ENCODE results near the gene STAT5A.

The STAT5A gene

DNA sequence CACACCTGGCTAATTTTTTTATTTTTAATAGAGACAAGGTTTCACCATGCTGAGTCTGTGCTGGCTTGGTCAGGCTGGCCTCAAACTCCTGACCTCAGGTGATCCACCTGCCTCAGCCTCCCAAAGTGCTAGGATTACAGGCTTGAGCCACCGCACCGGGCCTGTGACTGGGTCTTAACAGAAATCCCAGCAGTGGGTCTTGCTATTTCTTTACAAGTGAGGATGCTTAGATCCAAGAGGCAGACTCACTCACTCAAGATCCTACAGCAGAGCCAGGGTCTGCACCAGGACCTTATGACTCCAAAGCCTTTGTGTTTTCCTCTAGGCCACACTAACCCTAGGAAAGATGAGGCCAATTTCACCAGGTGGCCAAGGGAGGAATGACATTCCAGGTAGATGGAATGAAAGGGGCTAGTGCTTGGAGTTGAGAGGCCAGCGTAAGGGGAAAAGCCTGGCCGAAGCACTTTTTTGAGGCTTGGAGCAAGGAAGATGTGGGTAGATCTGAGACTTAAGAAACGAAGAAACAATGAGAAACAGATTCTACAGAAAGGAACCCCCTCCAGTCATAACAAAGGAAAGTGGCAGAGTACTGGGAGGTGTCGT, 5.7 kb upstream of the STAT5A start:
- no peak for DNase-seq (ENCODE audit: low spot score)
- TF ChIP-seq, protein P1, sequence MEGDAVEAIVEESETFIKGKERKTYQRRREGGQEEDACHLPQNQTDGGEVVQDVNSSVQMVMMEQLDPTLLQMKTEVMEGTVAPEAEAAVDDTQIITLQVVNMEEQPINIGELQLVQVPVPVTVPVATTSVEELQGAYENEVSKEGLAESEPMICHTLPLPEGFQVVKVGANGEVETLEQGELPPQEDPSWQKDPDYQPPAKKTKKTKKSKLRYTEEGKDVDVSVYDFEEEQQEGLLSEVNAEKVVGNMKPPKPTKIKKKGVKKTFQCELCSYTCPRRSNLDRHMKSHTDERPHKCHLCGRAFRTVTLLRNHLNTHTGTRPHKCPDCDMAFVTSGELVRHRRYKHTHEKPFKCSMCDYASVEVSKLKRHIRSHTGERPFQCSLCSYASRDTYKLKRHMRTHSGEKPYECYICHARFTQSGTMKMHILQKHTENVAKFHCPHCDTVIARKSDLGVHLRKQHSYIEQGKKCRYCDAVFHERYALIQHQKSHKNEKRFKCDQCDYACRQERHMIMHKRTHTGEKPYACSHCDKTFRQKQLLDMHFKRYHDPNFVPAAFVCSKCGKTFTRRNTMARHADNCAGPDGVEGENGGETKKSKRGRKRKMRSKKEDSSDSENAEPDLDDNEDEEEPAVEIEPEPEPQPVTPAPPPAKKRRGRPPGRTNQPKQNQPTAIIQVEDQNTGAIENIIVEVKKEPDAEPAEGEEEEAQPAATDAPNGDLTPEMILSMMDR (IDR thresholded peaks at IDR 0.05; ENCODE audit: extremely low read depth, missing control alignments): no peak

DNA sequence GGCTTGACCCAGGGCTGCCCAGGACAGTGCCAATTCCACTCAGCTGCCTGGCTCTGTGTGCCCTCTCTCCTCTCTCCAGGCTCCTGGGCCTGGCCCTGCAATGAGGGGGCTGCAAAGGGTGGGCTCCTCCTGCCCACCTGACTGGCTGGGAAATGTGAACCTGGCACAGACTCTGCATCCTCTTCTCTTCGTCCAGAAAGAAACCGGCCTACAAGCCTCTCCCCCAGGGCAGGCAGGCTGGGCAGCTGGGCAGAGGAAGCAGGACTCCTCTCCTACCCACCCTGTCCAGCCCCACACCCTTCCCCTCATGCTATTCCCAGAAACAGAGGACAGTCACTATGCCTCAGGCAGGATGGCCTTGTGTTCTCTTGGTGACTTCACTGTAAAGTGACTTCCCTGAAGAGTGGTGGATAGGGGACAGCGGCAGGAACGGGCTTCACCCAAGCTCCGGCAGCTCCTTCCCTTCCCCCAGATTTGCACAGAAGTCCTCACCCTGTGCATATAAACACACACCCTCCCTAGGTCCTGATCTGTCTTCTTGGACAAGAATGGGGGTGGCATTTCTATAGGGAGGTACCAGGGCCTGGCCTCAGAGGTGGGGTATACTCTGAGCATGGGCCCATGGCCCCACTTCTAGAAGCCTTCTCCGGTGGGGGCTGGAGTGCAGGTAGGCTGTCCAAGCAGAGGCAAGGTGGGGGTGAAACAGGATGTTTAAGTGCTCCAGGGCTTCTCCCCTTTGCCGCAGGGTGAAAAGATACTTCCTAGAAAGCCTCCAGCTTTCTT, 4.9 kb upstream of the STAT5A start:
- peak; percentile 3 for DNase-seq (ENCODE audit: low spot score)
- TF ChIP-seq, protein P1 (IDR thresholded peaks at IDR 0.05; ENCODE audit: extremely low read depth, missing control alignments): no peak

DNA sequence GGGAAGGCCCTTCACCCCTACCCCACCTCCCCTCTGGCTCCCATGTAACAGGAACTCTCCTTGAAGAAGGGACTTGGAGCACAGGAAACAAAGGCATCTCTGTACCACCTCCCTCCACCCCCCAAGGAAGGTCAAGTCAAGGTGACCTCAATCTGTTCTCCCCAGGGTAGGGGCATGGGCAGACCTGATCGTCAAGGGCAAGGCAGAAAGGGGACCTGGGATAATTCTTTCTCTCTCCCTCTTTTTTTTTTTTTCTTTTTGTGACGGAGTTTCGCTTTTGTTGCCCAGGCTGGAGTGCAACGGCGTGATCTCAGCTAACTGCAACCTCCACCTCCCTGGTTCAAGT, 4.3 kb upstream of the STAT5A start:
- no peak for DNase-seq (ENCODE audit: low spot score)
- TF ChIP-seq, protein P1 (IDR thresholded peaks at IDR 0.05; ENCODE audit: extremely low read depth, missing control alignments): no peak

DNA sequence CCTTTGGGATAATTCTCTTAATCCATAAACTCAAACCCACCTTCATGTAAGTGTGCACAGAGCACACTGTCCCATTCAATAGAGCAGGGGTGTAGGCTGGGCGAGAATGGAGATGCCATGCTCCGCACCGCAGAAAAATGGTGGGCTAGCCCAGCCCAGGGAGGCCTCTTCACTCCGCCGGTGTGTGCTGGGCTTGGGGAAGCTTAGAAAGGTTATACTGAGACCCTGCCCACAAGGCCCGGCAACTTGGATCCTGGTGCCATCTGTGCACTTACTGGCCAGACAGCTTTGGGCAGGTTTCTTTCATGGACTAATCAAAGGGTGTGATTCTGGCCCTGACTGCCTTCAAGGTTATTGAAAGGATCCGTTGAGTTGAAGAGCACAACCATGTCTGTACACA, 3.7 kb upstream of the STAT5A start:
- TF ChIP-seq, protein P1 (IDR thresholded peaks at IDR 0.05; ENCODE audit: extremely low read depth, missing control alignments): no peak
- DNase-seq (ENCODE audit: low spot score): no peak

DNA sequence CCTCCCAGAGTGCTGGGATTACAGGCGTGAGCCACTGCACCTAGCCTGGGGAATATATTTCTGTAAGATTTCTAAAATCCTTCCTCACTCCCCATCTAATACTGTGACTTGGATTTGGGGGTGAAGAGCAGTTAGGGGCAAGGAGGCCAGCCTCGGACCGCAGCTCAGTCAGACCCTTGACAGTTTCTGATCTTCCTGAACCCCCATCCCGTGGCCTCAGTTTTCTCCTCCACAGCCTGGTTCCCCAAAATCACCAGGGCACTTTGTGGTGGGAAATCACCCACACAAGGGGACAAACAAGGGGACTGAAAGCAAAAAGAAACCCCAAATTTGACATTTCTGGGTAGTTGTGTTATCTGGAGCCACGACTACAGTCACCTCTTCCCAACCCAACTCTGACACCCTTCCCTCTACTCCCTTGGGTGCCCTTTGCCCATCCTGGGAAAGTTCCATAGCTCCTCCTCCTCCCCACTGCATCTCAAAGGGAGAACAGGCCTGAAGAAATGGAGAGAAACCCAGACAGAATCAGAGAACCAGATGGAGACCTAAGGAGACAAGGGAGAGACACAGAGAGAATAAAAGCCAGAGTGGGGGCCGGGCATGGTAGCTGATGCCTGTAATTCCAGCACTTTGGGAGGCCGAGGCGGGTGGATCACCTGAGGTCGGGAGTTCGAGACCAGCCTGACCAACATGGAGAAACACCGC, 2.8 kb upstream of the STAT5A start:
- no peak for DNase-seq (ENCODE audit: low spot score)
- TF ChIP-seq, protein P1 (IDR thresholded peaks at IDR 0.05; ENCODE audit: extremely low read depth, missing control alignments): no peak

DNA sequence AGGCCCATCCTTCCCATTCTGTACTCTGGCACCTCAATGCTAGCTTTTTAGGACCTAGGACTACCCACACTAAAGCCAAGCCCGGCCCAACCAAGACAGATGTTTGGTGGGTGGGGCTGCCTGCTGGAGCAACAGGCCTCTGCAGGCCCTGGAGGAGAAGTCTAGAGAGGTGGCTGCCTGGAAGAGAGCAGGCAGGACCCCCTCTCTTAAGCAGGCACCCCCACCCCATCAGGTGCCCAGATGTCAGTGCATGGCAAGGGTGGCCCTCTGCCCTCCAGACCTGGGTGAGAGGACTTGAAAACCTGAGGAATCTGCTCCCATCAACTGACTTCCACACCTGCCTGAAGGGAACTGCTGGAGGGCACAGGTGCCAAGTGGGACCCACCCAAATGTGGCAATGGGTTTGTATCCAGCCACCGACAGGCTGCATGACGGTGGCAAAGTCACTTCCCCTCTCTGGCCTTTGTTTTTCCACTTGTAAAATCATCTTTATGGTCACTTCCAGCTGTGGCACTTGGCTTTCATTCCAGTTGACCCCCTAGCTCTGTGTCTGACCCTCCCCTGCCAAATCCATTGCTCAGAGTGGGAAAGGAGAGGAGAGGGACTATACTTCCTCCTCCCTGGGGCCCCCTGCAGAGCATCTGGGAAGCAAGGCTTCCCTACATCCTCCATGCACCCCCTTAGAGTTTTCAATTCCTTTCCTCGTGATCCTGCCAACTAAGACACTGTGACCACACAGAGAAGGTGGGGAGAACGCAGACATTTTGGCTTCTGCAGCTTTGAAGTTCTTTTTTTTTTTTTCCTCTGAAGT, 1.7 kb upstream of the STAT5A start:
- TF ChIP-seq, protein P1 (IDR thresholded peaks at IDR 0.05; ENCODE audit: extremely low read depth, missing control alignments): no peak
- no peak for DNase-seq (ENCODE audit: low spot score)

All from GM20000 (cell line).